Activated naive CD4-positive, alpha-beta T cell treated with anti-CD3 and anti-CD28 coated beads for 36 hours (primary cell): ENCODE results near the gene AKAP11. TPM values are rescaled to one million over a fixed set of nuclear protein-coding genes. Genes with fewer than 3 reads are reported as not detected.

Source experiments
- CTCF ChIA-PET: fragments of 350-600 bp; sonication (Branson Sonifier 250); formaldehyde crosslinking; loops from one replicate; lab custom pipeline; 2021; ENCODE audit warnings: antibody characterized with exemption; lab: Charles Lee
- DNase-seq: peaks from one replicate; pipeline ENCODE4 v3.0.0-alpha.2; 2020
- H3K27ac Mint-ChIP-seq: one replicate; pipeline ENCODE4 v1.8.0; 2021; ENCODE audit warnings: mild to moderate bottlenecking, mixed read lengths
- H3K27me3 Mint-ChIP-seq: one replicate; pipeline ENCODE4 v1.8.0; 2021; ENCODE audit warnings: low read depth, mixed read lengths
- H3K36me3 Mint-ChIP-seq: one replicate; pipeline ENCODE4 v1.8.0; 2021; ENCODE audit warnings: low read depth, mixed read lengths
- H3K4me1 Mint-ChIP-seq: one replicate; pipeline ENCODE4 v1.8.0; 2021; ENCODE audit warnings: low read depth, mixed read lengths
- H3K4me3 Mint-ChIP-seq: one replicate; pipeline ENCODE4 v1.8.0; 2021; ENCODE audit warnings: mild to moderate bottlenecking, moderate library complexity, mixed read lengths
- H3K9me3 Mint-ChIP-seq: one replicate; pipeline ENCODE4 v1.8.0; 2021; ENCODE audit warnings: mixed read lengths
- intact Hi-C: fragments of 100-400 bp; cut with micrococcal nuclease; formaldehyde crosslinking; loops from one replicate; pipeline ENCODE4 v1.15.1; 2023
- total RNA-seq, 2 experiments: library from RNA; stranded (reverse); gene quantifications; one replicate each; pipeline ENCODE4 v1.2.3, GENCODE V29; 2021

AKAP11 gene
- total RNA-seq, 2 experiments from 2014 or later, result 24.2 to 25.0 TPM

- H3K36me3 Mint-ChIP-seq, result peaks cover 40% of the 10 kb centered on the region
- CTCF ChIA-PET, result no interaction called here
- no peak for DNase-seq
- no peaks in the 10 kb centered on the region for H3K27me3 Mint-ChIP-seq
- intact Hi-C loops, result no loop called here
- no peak overlapping the region for H3K4me3 Mint-ChIP-seq
- no peak overlapping the region for H3K27ac Mint-ChIP-seq
- no peaks in the 10 kb centered on the region for H3K9me3 Mint-ChIP-seq
- peaks cover 27% of the 10 kb centered on the region for H3K4me1 Mint-ChIP-seq
These were observed 41.0 kb downstream of the AKAP11 start for GRCh38 chr13:42312817-42313431.

DNA sequence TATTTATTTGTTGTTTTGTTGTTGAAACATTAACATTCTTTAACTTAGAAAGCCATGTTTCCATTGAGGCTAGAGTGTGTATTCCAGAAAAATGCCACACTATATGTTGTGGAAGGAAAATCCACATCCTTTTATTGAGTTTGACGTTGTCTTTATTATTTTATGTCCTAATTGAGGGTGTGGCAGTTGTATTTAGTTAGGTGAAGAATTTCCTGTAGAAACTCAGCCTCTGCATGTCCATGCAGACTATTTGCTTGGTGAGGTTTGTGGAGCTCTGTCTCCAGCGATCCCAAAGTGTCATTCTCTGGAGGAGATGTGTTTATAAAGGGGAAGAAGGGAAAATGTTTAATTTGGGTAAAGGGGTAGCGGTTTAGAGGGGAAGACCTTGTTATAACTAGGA lies 46.6 kb downstream of the AKAP11 start:
- Mint-ChIP-seq H3K36me3 (peaks cover 10% of the 10 kb centered on the region), H3K27ac (no peak overlapping the region), H3K9me3 (no peaks in the 10 kb centered on the region), H3K4me1 (peaks cover 24% of the 10 kb centered on the region), H3K4me3 (no peak overlapping the region), H3K27me3 (no peaks in the 10 kb centered on the region)
- CTCF ChIA-PET, result interaction anchor here (0.7 to 1.0 kb wide), 2 partner anchors 12 to 18 kb away, joined by 3 read pairs; no protein-coding TSS in a partner anchor
- intact Hi-C loops, result no loop called here
- DNase-seq, result no peak

DNA sequence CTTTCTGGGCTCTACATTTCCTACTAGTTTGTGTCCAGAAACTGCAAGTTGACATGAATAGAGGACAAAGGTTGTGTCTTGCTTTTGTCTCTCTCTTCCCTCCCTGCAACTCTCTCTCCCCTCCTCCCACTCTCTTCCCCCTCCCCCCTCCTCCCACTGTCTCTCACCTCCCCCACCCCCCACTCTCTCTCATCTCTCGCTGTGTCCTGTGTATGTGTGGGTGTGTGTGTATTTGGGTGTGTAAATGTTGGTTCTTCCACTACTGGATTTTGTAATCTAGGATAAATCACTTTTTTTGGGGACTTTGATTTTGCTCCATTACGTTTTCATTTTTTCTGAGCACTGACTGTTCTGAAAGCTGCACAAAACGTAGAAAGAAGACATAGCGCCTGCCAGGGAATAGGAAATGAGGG lies 48.4 kb downstream of the AKAP11 start:
- CTCF ChIA-PET, result no interaction called here
- intact Hi-C loops, result loop anchor here (10.0 kb wide), 1 partner anchor 654 kb away; no protein-coding TSS in a partner anchor
- Mint-ChIP-seq H3K27me3 (no peaks in the 10 kb centered on the region), H3K4me1 (peaks cover 24% of the 10 kb centered on the region), H3K36me3 (peaks cover 3% of the 10 kb centered on the region), H3K9me3 (no peaks in the 10 kb centered on the region), H3K27ac (peak overlapping the region; percentile 4), H3K4me3 (no peak overlapping the region)
- DNase-seq, result no peak

- H3K27me3 Mint-ChIP-seq, result no peaks in the 10 kb centered on the region
- H3K4me3 Mint-ChIP-seq, result no peak overlapping the region
- H3K4me1 Mint-ChIP-seq, result peaks cover 24% of the 10 kb centered on the region
- intact Hi-C loops, result loop anchor here (10.0 kb wide), 1 partner anchor 652 kb away; no protein-coding TSS in a partner anchor
- H3K27ac Mint-ChIP-seq, result no peak overlapping the region
- CTCF ChIA-PET, result interaction anchor here (0.6 kb wide), 1 partner anchor 1271 kb away, joined by 4 read pairs; no protein-coding TSS in a partner anchor
- H3K36me3 Mint-ChIP-seq, result peaks cover 3% of the 10 kb centered on the region
- DNase-seq, result no peak
- no peaks in the 10 kb centered on the region for H3K9me3 Mint-ChIP-seq
These were observed 50.9 kb downstream of the AKAP11 start for GRCh38 chr13:42322806-42323205.

DNA sequence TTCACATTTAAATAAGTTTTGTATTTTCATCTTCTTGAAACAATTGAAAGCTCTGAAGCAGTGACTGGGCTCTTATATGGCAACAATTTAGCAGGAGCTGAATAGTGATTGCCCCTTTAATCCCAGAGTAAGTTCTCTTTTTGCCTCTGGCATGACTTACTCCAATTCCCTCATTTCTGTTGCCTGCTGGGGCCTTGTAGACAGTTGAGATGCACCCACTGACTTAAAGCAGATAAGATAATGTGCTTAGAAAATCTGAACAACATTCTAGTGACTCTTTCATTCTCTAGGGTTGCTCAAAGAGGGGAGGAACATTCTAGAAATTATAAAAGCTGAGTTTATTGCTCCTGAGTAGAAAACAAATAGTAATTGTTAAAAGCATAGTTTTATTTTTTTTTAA lies 52.8 kb downstream of the AKAP11 start:
- CTCF ChIA-PET, result no interaction called here
- no peaks in the 10 kb centered on the region for H3K27me3 Mint-ChIP-seq
- no peaks in the 10 kb centered on the region for H3K9me3 Mint-ChIP-seq
- no peak overlapping the region for H3K4me3 Mint-ChIP-seq
- no peak for DNase-seq
- peaks cover 3% of the 10 kb centered on the region for H3K36me3 Mint-ChIP-seq
- intact Hi-C loops, result loop anchor here (10.0 kb wide), 1 partner anchor 650 kb away; no protein-coding TSS in a partner anchor
- H3K27ac Mint-ChIP-seq, result no peak overlapping the region
- peaks cover 23% of the 10 kb centered on the region for H3K4me1 Mint-ChIP-seq

- intact Hi-C loops, result loop anchor here (10.0 kb wide), 1 partner anchor 647 kb away; no protein-coding TSS in a partner anchor
- CTCF ChIA-PET, result interaction anchor here (0.6 to 0.9 kb wide), 2 partner anchors 8 to 12 kb away, joined by 3 to 4 read pairs; no protein-coding TSS in a partner anchor
- H3K27ac Mint-ChIP-seq, result no peak overlapping the region
These were observed 55.8 kb downstream of the AKAP11 start for GRCh38 chr13:42327725-42328124.

DNA sequence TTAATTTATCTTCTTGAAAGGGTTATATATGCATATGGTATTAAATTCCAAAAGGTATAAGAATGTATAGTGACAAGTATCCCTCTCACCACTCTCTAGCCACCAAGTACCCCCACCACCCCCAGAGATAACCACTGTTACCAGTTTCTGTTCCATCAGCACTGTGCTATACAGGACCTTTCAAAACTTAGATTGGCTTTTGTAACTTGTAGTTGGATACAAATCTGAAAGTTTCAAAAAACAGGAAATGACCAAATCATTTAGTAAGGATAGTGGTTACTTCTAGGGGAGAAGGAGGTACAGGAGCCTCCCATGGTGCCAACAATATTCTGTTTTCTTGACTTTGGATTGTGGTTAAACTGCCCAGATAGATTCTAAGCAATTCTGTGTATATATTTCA lies 56.7 kb downstream of the AKAP11 start:
- intact Hi-C loops, result loop anchor here (10.0 kb wide), 1 partner anchor 646 kb away; no protein-coding TSS in a partner anchor

More at GRCh38 chr13:42327725-42328124, 55.8 kb downstream of the AKAP11 start:
- H3K9me3 Mint-ChIP-seq, result no peaks in the 10 kb centered on the region
- no peaks in the 10 kb centered on the region for H3K36me3 Mint-ChIP-seq
- H3K27me3 Mint-ChIP-seq, result no peaks in the 10 kb centered on the region
- peaks cover 21% of the 10 kb centered on the region for H3K4me1 Mint-ChIP-seq
- DNase-seq, result no peak
- H3K4me3 Mint-ChIP-seq, result no peak overlapping the region

GRCh38 chr13:42329239-42329638 lies 57.3 kb downstream of the AKAP11 start:
- H3K4me3 Mint-ChIP-seq, result no peak overlapping the region
- H3K9me3 Mint-ChIP-seq, result no peaks in the 10 kb centered on the region
- DNase-seq, result no peak
- intact Hi-C loops, result loop anchor here (10.0 kb wide), 1 partner anchor 646 kb away; no protein-coding TSS in a partner anchor
- H3K36me3 Mint-ChIP-seq, result no peaks in the 10 kb centered on the region
- H3K27ac Mint-ChIP-seq, result peak overlapping the region; percentile 50
- H3K4me1 Mint-ChIP-seq, result peaks cover 22% of the 10 kb centered on the region
- CTCF ChIA-PET, result no interaction called here
- no peaks in the 10 kb centered on the region for H3K27me3 Mint-ChIP-seq

More for the DNA sequence above, 56.7 kb downstream of the AKAP11 start:
- Mint-ChIP-seq H3K9me3 (no peaks in the 10 kb centered on the region), H3K4me1 (peaks cover 21% of the 10 kb centered on the region), H3K27me3 (no peaks in the 10 kb centered on the region), H3K36me3 (no peaks in the 10 kb centered on the region), H3K27ac (peak overlapping the region; percentile 10), H3K4me3 (no peak overlapping the region)
- CTCF ChIA-PET, result no interaction called here
- no peak for DNase-seq

DNA sequence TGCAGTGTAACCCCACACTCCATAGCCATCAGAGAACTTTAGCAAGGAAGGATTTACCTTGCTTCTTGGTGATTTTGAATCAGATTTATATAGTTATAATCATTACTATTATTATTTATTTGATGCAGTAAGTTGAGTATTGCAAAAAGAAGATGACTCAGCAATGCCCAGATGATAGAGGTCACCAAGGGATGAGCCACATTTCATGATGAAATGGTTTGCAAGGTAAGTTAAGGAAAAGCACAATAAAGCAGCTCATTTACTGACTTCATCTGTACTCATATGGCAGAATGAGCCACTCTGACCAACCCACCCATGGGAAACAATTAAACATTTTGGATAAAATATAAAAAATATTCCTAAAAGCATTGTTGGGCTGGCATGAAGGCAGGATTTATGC lies 59.1 kb downstream of the AKAP11 start:
- no peak for DNase-seq
- Mint-ChIP-seq H3K9me3 (no peaks in the 10 kb centered on the region), H3K27me3 (no peaks in the 10 kb centered on the region), H3K4me3 (no peak overlapping the region), H3K4me1 (peaks cover 29% of the 10 kb centered on the region), H3K27ac (no peak overlapping the region), H3K36me3 (no peaks in the 10 kb centered on the region)
- CTCF ChIA-PET, result interaction anchor here (0.9 to 1.8 kb wide), 5 partner anchors 9 to 293 kb away, joined by 3 to 5 read pairs (median 3); no protein-coding TSS in a partner anchor
- intact Hi-C loops, result loop anchor here (2.0 to 10.0 kb wide), 3 partner anchors 60 to 484 kb away; partner anchors contain the start of gene TNFSF11

GRCh38 chr13:42333613-42334328 lies 61.8 kb downstream of the AKAP11 start:
- no peaks in the 10 kb centered on the region for H3K36me3 Mint-ChIP-seq
- peaks cover 27% of the 10 kb centered on the region for H3K4me1 Mint-ChIP-seq
- no peaks in the 10 kb centered on the region for H3K9me3 Mint-ChIP-seq
- intact Hi-C loops, result loop anchor here (1.0 to 10.0 kb wide), 6 partner anchors 44 to 481 kb away; partner anchors contain the start of gene TNFSF11
- H3K4me3 Mint-ChIP-seq, result no peak overlapping the region
- CTCF ChIA-PET, result interaction anchor here (1.0 to 2.1 kb wide), 15 partner anchors 9 to 265 kb away, joined by 3 to 20 read pairs (median 4); no protein-coding TSS in a partner anchor
- no peak overlapping the region for H3K27ac Mint-ChIP-seq
- no peak for DNase-seq
- no peaks in the 10 kb centered on the region for H3K27me3 Mint-ChIP-seq

DNA sequence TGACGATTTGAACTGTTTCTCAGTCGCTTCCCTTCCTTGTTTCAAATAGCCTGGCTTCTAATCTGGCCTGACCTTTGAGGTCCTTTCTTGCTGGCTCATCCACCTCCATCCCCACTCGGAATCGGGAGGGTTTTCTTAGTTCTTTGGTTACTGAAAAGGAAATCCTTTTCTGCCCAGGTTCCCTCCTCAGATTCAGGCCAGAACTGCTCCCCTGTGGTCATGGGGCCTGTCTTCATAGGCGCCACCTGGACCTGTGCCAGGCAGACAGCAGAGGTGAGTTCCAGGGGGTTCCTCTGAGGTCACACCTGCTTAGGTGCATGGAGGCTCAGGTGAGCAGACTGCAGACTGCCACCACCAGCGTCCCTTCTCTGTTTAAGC lies 62.4 kb downstream of the AKAP11 start:
- no peak for DNase-seq
- H3K4me1 Mint-ChIP-seq, result peaks cover 24% of the 10 kb centered on the region
- intact Hi-C loops, result loop anchor here (1.0 to 10.0 kb wide), 6 partner anchors 43 to 480 kb away; partner anchors contain the start of gene TNFSF11
- H3K27ac Mint-ChIP-seq, result no peak overlapping the region
- no peaks in the 10 kb centered on the region for H3K9me3 Mint-ChIP-seq
- no peaks in the 10 kb centered on the region for H3K36me3 Mint-ChIP-seq
- H3K27me3 Mint-ChIP-seq, result no peaks in the 10 kb centered on the region
- CTCF ChIA-PET, result interaction anchor here (1.0 to 2.1 kb wide), 15 partner anchors 8 to 265 kb away, joined by 3 to 20 read pairs (median 4); no protein-coding TSS in a partner anchor
- H3K4me3 Mint-ChIP-seq, result no peak overlapping the region
